Activated CD4-positive, alpha-beta T cell treated with anti-CD3 and anti-CD28 coated beads, Interleukin-2, amount 50 U/mL, for 48 hours (primary cell): Measurements from ENCODE around the gene VSIR.

ENCODE experiments used
- DNase-seq, 2 experiments: peaks; one replicate each; pipeline ENCODE4 v3.0.0-alpha.2; 2020

The VSIR gene

GRCh38 chr10:71763352-71764127 is 9.8 kb downstream of the VSIR start:
- DNase-seq, result no peak

GRCh38 chr10:71762324-71762723 is 11.0 kb downstream of the VSIR start:
- DNase-seq, result no peak

- DNase-seq, result peak in 1 of 2 experiments; percentile 7
Measured at GRCh38 chr10:71761541-71762113, 11.7 kb downstream of the VSIR start.

- peak in 1 of 2 experiments; percentile 62 for DNase-seq
Measured at GRCh38 chr10:71761105-71761511, 12.2 kb downstream of the VSIR start.

- peak in 1 of 2 experiments; percentile 26 for DNase-seq
Measured at GRCh38 chr10:71757399-71757922, 15.9 kb downstream of the VSIR start.

GRCh38 chr10:71756311-71757191 is 16.8 kb downstream of the VSIR start:
- DNase-seq, result no peak

GRCh38 chr10:71755179-71755879 is 18.0 kb downstream of the VSIR start:
- no peak for DNase-seq

- no peak for DNase-seq
Measured at GRCh38 chr10:71754562-71754961, 18.8 kb downstream of the VSIR start.

GRCh38 chr10:71753960-71754505 is 19.3 kb downstream of the VSIR start:
- DNase-seq, result no peak

GRCh38 chr10:71753091-71753959 is 20.0 kb downstream of the VSIR start:
- no peak for DNase-seq

GRCh38 chr10:71752391-71753090 is 20.8 kb downstream of the VSIR start:
- no peak for DNase-seq

- DNase-seq, result no peak
Measured at GRCh38 chr10:71751515-71752224, 21.6 kb downstream of the VSIR start.

- no peak for DNase-seq
Measured at GRCh38 chr10:71750986-71751385, 22.3 kb downstream of the VSIR start.

- no peak for DNase-seq
Measured at GRCh38 chr10:71750124-71750841, 23.0 kb downstream of the VSIR start.

GRCh38 chr10:71749396-71749795 is 23.9 kb downstream of the VSIR start:
- DNase-seq, result no peak

GRCh38 chr10:71748671-71749191 is 24.6 kb downstream of the VSIR start:
- peak; percentile 79 to 85 for DNase-seq

GRCh38 chr10:71747551-71748523 is 25.5 kb downstream of the VSIR start:
- DNase-seq, result no peak

GRCh38 chr10:71747039-71747531 is 26.2 kb downstream of the VSIR start:
- DNase-seq, result no peak
